HepG2 (cell line): ENCODE results near the gene BCLAF1. TPM values are rescaled to one million over a fixed set of nuclear protein-coding genes. Genes with fewer than 3 reads are reported as not detected.

Experiments used
- AGO1 ChIP-seq: fragments of 200-400 bp; formaldehyde crosslinking; IDR thresholded peaks from 2 replicates; pipeline ENCODE4 v1.6.1; 2017; ENCODE audit warnings: mild to moderate bottlenecking, low read depth, low read length, moderate library complexity; ENCODE audit not compliant: poor library complexity, severe bottlenecking
- ATRX ChIP-seq: sonication (generic); formaldehyde crosslinking; IDR thresholded peaks from 2 replicates; pipeline ENCODE4 v1.4.0; 2020; ENCODE audit warnings: missing genetic modification reagents, borderline replicate concordance
- BRD4 ChIP-seq: sonication (generic); formaldehyde crosslinking; IDR thresholded peaks from 2 replicates; pipeline ENCODE4 v1.4.0; 2020; ENCODE audit warnings: missing genetic modification reagents
- PRMT3 ChIP-seq: sonication (generic); formaldehyde crosslinking; IDR thresholded peaks from 2 replicates; pipeline ENCODE4 v1.8.1; 2022; ENCODE audit warnings: low read depth, mild to moderate bottlenecking, moderate library complexity, missing genetic modification reagents, borderline replicate concordance
- SAFB2 ChIP-seq: sonication (generic); formaldehyde crosslinking; IDR thresholded peaks from 2 replicates; pipeline ENCODE4 v1.5.1; 2020; ENCODE audit warnings: missing genetic modification reagents, low read depth, mild to moderate bottlenecking, borderline replicate concordance
- TGIF2 ChIP-seq: IDR thresholded peaks from 2 replicates; pipeline ENCODE4 v1.6.1; 2016; ENCODE audit warnings: control low read depth, missing compliant biosample characterization
- ZBTB7A ChIP-seq: sonication (generic); formaldehyde crosslinking; IDR thresholded peaks from 2 replicates; pipeline ENCODE4 v1.8.0; 2022; ENCODE audit warnings: mild to moderate bottlenecking, missing genetic modification reagents
- ZFAT ChIP-seq: sonication (generic); formaldehyde crosslinking; conservative IDR thresholded peaks from 2 replicates; pipeline ENCODE4 v1.8.1; 2023; ENCODE audit warnings: missing genetic modification reagents, inconsistent platforms
- ZFP36L1 ChIP-seq: sonication (generic); formaldehyde crosslinking; IDR thresholded peaks from 2 replicates; pipeline ENCODE4 v1.8.0; 2022; ENCODE audit warnings: mild to moderate bottlenecking, missing genetic modification reagents, moderate library complexity
- ZNF234 ChIP-seq: sonication (generic); formaldehyde crosslinking; conservative IDR thresholded peaks from 2 replicates; pipeline ENCODE4 v1.5.1; 2020; ENCODE audit warnings: mild to moderate bottlenecking, missing genetic modification reagents
- ZNF30 ChIP-seq: sonication (generic); formaldehyde crosslinking; IDR thresholded peaks from 2 replicates; pipeline ENCODE4 v1.5.0; 2020; ENCODE audit warnings: mild to moderate bottlenecking, missing genetic modification reagents
- ZNF614 ChIP-seq: IDR thresholded peaks from 2 replicates; pipeline ENCODE4 v1.6.1; 2018; ENCODE audit warnings: missing biosample characterization, missing genetic modification reagents, inconsistent platforms, borderline replicate concordance
- polyA plus RNA-seq, 8 experiments: library from polyadenylated mRNA; depleted of rRNA in 3 of 8; stranded (reverse) in 7 of 8; unstranded in 1 of 8; fragments of >200 nt; fragmentation: Illumina TruSeq in 4 of 8; extraction: Trizol in 4 of 8; gene quantifications; 2 replicates each; pipeline versions ENCODE4 v1.2.1 to v1.2.3, GENCODE V29; 2011 to 2016; ENCODE audit warnings: low read depth in 4 of 8, missing spikeins in 1 of 8, mixed read lengths in 1 of 8; ENCODE audit not compliant: insufficient read depth in 1 of 8
- total RNA-seq, 5 experiments: library from RNA; depleted of rRNA; stranded (reverse); fragments of >200 nt; fragmentation: Illumina TruSeq; extraction: Trizol; gene quantifications; 2 replicates each; pipeline ENCODE4 v1.2.3, GENCODE V29; 2016; ENCODE audit warnings: low read depth in 1 of 5
- TF ChIP-seq, protein P1 (sequence below): sonication (generic); formaldehyde crosslinking; IDR thresholded peaks from 2 replicates; pipeline ENCODE4 v1.4.0; 2020; ENCODE audit warnings: missing genetic modification reagents
- TF ChIP-seq, protein P2 (sequence below): sonication (generic); formaldehyde crosslinking; IDR thresholded peaks from 2 replicates; pipeline ENCODE4 v1.8.0; 2022; ENCODE audit warnings: mild to moderate bottlenecking, missing genetic modification reagents, borderline replicate concordance
- TF ChIP-seq, protein P3 (sequence below): sonication (generic); formaldehyde crosslinking; IDR thresholded peaks from 2 replicates; pipeline ENCODE4 v1.4.0; 2020; ENCODE audit warnings: mild to moderate bottlenecking, missing genetic modification reagents
- TF ChIP-seq, protein P4 (sequence below): sonication (generic); formaldehyde crosslinking; IDR thresholded peaks from 2 replicates; pipeline ENCODE4 v1.9.0; 2022; ENCODE audit warnings: low read depth, missing genetic modification reagents
- TF ChIP-seq, protein P5 (sequence below): sonication (generic); formaldehyde crosslinking; conservative IDR thresholded peaks from 2 replicates; pipeline ENCODE4 v1.8.0; 2022; ENCODE audit warnings: mild to moderate bottlenecking, moderate library complexity, missing genetic modification reagents

Gene BCLAF1
- total and polyA plus RNA-seq, 2 of the 13 experiments (the other 11 are each of a cell fraction or from before 2014, with no cell fraction given), result 55.3 to 292 TPM

DNA sequence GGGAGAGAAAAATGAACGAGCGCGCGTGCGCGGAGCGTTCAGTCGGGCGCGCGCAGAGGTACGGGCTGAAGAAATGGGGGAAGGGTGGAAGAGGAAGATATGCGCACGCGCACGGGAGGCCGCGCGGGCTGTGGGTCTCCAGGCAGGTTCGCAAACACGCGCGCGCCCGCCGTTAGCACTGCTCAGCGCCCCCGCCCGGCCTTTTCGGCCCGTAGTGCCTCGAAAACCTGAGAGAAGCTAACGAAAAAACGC is 393 bp downstream of the BCLAF1 start (continued):
- TF ChIP-seq, protein P1, sequence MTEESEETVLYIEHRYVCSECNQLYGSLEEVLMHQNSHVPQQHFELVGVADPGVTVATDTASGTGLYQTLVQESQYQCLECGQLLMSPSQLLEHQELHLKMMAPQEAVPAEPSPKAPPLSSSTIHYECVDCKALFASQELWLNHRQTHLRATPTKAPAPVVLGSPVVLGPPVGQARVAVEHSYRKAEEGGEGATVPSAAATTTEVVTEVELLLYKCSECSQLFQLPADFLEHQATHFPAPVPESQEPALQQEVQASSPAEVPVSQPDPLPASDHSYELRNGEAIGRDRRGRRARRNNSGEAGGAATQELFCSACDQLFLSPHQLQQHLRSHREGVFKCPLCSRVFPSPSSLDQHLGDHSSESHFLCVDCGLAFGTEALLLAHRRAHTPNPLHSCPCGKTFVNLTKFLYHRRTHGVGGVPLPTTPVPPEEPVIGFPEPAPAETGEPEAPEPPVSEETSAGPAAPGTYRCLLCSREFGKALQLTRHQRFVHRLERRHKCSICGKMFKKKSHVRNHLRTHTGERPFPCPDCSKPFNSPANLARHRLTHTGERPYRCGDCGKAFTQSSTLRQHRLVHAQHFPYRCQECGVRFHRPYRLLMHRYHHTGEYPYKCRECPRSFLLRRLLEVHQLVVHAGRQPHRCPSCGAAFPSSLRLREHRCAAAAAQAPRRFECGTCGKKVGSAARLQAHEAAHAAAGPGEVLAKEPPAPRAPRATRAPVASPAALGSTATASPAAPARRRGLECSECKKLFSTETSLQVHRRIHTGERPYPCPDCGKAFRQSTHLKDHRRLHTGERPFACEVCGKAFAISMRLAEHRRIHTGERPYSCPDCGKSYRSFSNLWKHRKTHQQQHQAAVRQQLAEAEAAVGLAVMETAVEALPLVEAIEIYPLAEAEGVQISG, result no peak
- TF ChIP-seq, protein P2, sequence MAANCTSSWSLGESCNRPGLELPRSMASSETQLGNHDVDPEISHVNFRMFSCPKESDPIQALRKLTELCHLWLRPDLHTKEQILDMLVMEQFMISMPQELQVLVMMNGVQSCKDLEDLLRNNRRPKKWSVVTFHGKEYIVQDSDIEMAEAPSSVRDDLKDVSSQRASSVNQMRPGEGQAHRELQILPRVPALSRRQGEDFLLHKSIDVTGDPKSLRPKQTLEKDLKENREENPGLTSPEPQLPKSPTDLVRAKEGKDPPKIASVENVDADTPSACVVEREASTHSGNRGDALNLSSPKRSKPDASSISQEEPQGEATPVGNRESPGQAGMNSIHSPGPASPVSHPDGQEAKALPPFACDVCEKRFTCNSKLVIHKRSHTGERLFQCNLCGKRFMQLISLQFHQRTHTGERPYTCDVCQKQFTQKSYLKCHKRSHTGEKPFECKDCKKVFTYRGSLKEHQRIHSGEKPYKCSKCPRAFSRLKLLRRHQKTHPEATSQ, result no peak
- TF ChIP-seq, protein P3, sequence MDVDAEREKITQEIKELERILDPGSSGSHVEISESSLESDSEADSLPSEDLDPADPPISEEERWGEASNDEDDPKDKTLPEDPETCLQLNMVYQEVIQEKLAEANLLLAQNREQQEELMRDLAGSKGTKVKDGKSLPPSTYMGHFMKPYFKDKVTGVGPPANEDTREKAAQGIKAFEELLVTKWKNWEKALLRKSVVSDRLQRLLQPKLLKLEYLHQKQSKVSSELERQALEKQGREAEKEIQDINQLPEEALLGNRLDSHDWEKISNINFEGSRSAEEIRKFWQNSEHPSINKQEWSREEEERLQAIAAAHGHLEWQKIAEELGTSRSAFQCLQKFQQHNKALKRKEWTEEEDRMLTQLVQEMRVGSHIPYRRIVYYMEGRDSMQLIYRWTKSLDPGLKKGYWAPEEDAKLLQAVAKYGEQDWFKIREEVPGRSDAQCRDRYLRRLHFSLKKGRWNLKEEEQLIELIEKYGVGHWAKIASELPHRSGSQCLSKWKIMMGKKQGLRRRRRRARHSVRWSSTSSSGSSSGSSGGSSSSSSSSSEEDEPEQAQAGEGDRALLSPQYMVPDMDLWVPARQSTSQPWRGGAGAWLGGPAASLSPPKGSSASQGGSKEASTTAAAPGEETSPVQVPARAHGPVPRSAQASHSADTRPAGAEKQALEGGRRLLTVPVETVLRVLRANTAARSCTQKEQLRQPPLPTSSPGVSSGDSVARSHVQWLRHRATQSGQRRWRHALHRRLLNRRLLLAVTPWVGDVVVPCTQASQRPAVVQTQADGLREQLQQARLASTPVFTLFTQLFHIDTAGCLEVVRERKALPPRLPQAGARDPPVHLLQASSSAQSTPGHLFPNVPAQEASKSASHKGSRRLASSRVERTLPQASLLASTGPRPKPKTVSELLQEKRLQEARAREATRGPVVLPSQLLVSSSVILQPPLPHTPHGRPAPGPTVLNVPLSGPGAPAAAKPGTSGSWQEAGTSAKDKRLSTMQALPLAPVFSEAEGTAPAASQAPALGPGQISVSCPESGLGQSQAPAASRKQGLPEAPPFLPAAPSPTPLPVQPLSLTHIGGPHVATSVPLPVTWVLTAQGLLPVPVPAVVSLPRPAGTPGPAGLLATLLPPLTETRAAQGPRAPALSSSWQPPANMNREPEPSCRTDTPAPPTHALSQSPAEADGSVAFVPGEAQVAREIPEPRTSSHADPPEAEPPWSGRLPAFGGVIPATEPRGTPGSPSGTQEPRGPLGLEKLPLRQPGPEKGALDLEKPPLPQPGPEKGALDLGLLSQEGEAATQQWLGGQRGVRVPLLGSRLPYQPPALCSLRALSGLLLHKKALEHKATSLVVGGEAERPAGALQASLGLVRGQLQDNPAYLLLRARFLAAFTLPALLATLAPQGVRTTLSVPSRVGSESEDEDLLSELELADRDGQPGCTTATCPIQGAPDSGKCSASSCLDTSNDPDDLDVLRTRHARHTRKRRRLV (CRISPR knock-in tag), result peak; percentile 56; the same call in 1 of the 2 replicates
- TF ChIP-seq ZFAT (CRISPR knock-in tag) (no peak), ZNF234 (CRISPR knock-in tag) (0 out of 2 replicates have a peak, but pooled peaks have one; percentile 53), ATRX (CRISPR knock-in tag) (no peak), AGO1 (peak; percentile 90), ZNF30 (0 out of 2 replicates have a peak, but pooled peaks have one; percentile 83), ZBTB7A (CRISPR knock-in tag) (no peak), BRD4 (CRISPR knock-in tag) (no peak), SAFB2 (CRISPR knock-in tag) (no peak), TGIF2 (CRISPR knock-in tag) (no peak), ZFP36L1 (CRISPR knock-in tag) (no peak), PRMT3 (CRISPR knock-in tag) (no peak; the same call in 1 of the 2 replicates), ZNF614 (no peak)
- TF ChIP-seq, protein P4, sequence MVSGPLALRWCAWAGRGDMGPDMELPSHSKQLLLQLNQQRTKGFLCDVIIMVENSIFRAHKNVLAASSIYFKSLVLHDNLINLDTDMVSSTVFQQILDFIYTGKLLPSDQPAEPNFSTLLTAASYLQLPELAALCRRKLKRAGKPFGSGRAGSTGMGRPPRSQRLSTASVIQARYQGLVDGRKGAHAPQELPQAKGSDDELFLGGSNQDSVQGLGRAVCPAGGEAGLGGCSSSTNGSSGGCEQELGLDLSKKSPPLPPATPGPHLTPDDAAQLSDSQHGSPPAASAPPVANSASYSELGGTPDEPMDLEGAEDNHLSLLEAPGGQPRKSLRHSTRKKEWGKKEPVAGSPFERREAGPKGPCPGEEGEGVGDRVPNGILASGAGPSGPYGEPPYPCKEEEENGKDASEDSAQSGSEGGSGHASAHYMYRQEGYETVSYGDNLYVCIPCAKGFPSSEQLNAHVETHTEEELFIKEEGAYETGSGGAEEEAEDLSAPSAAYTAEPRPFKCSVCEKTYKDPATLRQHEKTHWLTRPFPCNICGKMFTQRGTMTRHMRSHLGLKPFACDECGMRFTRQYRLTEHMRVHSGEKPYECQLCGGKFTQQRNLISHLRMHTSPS (CRISPR knock-in tag), result 0 out of 2 replicates have a peak, but pooled peaks have one; percentile 22
- TF ChIP-seq, protein P5, sequence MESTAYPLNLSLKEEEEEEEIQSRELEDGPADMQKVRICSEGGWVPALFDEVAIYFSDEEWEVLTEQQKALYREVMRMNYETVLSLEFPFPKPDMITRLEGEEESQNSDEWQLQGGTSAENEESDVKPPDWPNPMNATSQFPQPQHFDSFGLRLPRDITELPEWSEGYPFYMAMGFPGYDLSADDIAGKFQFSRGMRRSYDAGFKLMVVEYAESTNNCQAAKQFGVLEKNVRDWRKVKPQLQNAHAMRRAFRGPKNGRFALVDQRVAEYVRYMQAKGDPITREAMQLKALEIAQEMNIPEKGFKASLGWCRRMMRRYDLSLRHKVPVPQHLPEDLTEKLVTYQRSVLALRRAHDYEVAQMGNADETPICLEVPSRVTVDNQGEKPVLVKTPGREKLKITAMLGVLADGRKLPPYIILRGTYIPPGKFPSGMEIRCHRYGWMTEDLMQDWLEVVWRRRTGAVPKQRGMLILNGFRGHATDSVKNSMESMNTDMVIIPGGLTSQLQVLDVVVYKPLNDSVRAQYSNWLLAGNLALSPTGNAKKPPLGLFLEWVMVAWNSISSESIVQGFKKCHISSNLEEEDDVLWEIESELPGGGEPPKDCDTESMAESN (CRISPR knock-in tag), result no peak
